HG02610 (cell line): ENCODE data around the gene PPP5C.
"Not testable (repeated sequence)": the region's sequence is repeated elsewhere in the genome, so short reads cannot be mapped to it uniquely, and the experiment has no call there.

Experiments used
- ATAC-seq: cut with Tn5 transposase; IDR thresholded peaks from one replicate; pipeline ENCODE4 v1.9.1; 2021; ENCODE audit warnings: mild to moderate bottlenecking, moderate library complexity; ENCODE audit not compliant: unreplicated experiment

Gene PPP5C

DNA sequence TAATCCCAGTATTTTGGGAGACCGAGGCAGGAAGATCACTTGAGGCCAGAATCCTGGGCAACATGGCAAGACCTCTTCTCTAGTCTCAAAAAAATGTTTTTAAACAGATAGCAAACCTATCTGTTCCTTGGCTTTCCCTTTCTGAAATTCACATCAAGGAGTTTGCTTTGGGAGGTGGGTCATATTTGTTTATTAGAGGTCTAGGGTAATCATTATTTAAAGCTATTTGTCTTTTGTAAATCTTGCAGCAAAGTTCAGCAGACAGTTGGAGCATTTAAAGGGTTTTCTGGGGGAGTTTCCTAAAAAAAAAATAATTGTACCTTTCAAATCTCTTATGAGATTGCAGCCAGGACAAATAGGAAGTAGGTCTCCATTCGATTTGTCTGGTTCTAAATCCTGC, 17.5 kb downstream of the PPP5C start:
- no peak for ATAC-seq

DNA sequence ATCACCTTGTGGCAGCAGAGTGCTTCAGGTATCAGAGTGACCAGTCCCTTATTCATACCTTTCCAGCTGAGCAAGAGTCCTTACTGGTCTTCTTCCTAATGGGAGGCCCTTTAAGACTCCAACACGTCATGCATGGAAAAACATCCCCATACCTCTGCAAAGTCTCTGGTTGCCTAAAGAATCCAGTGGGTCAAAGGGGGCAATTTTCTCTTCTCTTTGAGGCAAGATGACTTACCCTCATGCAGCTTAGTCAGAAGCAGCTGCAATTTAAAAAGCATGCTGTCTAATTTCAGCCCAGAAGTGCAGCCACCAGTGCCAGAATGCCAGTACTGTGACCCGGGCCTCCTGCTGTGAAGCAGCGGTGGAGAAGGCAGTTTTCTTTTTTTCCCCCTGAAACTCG, 18.7 kb downstream of the PPP5C start:
- no peak for ATAC-seq

DNA sequence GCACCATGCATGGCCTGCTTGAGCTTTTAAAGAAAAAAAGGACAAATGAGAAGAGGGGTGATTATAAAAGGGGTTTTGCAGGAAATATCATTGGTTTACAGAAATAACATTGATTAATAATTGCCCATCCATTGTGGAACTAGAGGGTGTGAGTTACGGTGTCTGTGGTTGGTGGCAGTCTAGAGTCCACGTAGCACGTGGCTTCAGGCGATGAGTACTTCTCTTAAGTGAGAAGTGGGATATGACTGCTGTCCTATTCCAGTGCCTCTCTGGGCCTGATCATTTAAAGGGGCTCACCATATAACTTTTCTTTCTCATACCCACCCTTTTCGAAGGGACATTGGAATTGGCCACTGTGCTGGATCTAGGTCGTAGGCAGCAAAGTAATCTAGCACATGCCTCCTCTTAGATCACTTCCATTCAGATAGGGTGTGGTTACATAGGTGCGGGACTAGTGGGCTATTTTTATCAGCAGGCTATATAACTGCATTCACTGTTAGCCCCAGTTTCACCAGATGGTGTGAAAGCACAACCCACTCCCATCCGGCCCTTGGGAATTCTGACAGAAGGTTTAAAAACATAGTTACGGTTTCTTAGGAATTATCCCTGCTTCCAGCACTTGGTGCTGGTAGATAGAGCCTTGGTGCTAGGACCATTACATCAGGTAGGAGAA, 19.9 kb downstream of the PPP5C start:
- ATAC-seq: no peak

GRCh38 chr19:46367426-46367825, 20.5 kb downstream of the PPP5C start:
- no peak for ATAC-seq

DNA sequence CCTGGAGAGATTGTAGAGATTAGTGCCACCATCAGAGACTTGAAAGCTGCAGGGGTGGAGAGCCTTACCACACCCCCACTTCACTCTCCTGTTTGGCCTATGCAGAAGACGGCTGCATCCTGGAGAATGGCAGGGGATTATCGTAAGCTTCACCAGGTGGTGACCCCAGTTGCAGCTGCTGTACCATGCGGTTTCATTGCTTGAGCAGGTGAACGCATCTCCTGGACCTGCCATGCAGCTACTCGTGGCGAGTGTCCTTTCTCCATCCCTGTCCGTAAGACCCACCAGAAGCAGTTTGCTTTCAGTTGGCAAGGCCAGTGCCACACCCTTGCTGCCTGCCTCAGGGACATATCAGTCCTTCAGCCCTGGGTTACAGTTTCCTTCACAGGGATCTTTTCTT, 21.2 kb downstream of the PPP5C start:
- ATAC-seq: no peak

DNA sequence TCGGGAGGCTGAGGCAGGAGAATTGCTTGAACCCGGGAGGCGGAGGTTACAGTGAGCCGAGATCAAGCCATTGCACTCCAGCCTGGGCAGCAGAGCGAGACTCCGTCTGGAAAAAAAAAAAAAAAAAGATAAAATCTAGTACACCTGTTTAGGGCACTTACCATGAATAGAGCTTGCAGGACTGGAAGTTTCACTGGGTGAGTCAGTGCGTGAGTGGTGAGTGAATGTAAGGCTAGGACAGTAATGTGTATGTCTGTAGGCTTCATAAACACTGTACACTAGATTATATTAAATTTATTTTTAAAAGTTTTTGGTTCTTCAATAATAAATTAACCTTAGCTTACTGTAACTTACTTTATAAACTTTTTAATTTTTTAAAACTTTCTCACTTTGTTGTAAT, 22.9 kb downstream of the PPP5C start:
- no peak for ATAC-seq

- ATAC-seq: no peak
Measured at GRCh38 chr19:46371371-46371901, 24.5 kb downstream of the PPP5C start.

GRCh38 chr19:46372901-46373490, 26.1 kb downstream of the PPP5C start:
- no peak for ATAC-seq

- no peak for ATAC-seq
Measured at GRCh38 chr19:46373491-46374359, 26.8 kb downstream of the PPP5C start.

- ATAC-seq: no peak
Measured at GRCh38 chr19:46374536-46375475, 27.9 kb downstream of the PPP5C start.

DNA sequence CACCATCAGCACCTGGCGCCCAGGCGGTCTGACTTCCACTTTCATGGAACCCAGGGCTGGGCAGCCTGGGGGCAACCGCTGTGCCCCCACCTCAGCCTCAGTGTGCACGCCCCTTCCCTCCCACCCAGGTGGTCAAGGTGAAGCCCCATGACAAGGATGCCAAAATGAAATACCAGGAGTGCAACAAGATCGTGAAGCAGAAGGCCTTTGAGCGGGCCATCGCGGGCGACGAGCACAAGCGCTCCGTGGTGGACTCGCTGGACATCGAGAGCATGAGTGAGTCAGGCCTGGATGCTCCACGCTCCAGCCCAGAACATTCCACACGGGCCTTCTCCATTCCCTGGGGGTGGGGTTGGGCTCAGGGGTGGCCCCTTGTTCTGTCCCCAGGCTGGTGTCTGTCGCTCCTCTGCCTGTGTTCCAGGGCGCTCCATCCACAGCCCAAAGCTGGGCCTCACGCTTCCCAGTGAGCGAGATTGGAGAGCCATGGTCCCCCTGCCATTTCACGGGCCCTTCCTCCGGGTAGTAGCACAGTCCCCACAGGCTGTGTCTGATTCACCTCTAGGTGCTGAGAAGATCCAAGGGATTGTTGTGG, 28.7 kb downstream of the PPP5C start:
- ATAC-seq: not testable (repeated sequence)

DNA sequence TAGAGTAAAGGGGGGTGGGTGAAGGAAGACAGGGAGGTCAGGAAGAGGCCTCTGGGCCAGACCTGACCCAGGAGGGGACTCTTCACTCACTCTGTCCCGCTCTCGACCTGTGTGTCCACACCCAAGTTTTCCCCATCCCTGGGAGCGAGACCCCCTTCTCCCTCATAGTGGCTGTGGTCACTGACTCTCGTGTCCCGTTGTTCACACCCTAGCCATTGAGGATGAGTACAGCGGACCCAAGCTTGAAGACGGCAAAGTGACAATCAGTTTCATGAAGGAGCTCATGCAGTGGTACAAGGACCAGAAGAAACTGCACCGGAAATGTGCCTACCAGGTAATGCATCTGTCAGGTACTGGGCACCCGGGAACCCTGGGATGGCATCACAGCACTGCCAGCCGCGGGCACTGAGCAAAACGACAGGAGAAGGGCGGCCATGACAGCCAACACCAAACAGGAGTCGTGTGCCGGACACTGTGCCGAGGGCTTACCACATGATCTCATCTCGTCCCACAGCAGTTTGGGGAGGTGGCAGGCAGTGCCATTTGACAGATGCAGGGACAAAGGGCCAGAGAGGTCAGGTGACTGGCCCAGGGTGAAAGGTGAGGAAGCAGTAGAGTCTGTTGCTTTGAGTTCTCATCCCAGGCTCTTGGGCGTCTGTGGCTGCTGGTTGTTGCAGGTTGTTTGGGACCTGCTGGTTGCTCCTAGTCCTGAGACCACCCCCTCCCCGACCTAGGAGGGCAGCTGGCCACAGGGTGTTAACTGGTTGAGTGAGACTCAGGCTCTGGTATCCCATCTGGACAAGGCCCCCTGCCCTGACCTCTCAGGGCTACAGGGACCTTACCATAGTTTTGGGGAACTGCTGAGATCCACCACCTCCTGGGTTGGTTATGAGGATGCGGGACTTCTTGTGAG, 29.6 kb downstream of the PPP5C start:
- ATAC-seq: no peak

DNA sequence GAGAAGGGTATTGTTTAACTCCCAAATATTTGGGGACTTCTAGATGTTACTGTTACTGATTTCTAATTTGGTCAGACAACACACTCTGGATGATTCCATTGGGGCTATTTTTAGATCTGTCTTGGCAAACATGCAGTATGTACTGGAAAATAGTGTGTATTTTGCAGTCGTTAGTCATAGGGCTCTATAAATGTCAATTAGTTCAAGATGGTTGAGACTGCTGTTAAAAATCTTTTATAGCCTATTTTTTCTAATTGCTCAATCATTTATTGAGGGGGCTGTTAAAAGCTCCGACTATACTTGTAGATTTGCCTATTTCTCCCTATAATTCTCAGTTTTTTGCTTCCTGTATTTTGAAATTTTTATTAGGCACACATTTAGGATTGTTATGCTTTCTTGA, 31.4 kb downstream of the PPP5C start:
- no peak for ATAC-seq

GRCh38 chr19:46380690-46381089, 33.8 kb downstream of the PPP5C start:
- ATAC-seq: no peak

DNA sequence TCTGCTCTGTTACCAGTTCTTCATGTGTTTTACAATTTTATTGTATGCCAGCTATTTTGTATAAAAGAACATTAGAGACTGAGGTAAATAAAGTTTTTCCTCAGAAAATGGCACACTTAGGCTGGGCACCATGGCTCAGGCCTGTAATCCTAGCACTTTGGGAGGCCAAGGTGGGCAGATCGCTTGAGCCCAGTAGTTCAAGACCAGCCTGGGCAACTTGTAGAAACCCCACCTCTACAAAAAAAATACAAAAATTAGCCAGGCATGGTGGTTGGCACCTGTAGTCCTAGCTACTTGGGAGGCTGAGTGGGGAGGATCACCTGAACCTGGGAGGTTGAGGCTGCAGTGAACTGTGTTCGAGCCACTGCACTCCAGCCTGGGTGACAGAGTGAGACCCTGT, 34.5 kb downstream of the PPP5C start:
- no peak for ATAC-seq

GRCh38 chr19:46381756-46382345, 35.0 kb downstream of the PPP5C start:
- ATAC-seq: no peak

GRCh38 chr19:46383171-46383815, 36.4 kb downstream of the PPP5C start:
- ATAC-seq: no peak

GRCh38 chr19:46383846-46384245, 37.0 kb downstream of the PPP5C start:
- no peak for ATAC-seq
